GM12878 (cell line): ENCODE results near the gene PLEKHG4B. TPM values are rescaled to one million over a fixed set of nuclear protein-coding genes. Genes with fewer than 3 reads are reported as not detected.
A peak's percentile ranks its signal among the peaks of the same experiment; 100 is the strongest.

Experiments used
- NKRF ChIP-seq: fragments of 450-650 bp; conservative IDR thresholded peaks from 2 replicates; pipeline ENCODE4 v1.6.1; 2017; ENCODE audit warnings: mild to moderate bottlenecking, moderate library complexity
- NR2C1 ChIP-seq: fragments of 450-650 bp; IDR thresholded peaks from 2 replicates; pipeline ENCODE4 v1.6.1; 2017; ENCODE audit warnings: antibody characterized with exemption, mild to moderate bottlenecking, moderate library complexity
- SMARCA5 ChIP-seq: fragments of 450-650 bp; IDR thresholded peaks from 2 replicates; pipeline ENCODE4 v1.6.1; 2017; ENCODE audit warnings: mild to moderate bottlenecking
- ZNF687 ChIP-seq: fragments of 450-650 bp; IDR thresholded peaks from 2 replicates; pipeline ENCODE4 v1.6.1; 2017; ENCODE audit warnings: mild to moderate bottlenecking, moderate library complexity
- polyA plus RNA-seq, 11 experiments: library from polyadenylated mRNA; depleted of rRNA in 4 of 11; unstranded in 6 of 11; stranded (reverse) in 5 of 11; fragments of >200 nt; fragmentation: Nextera tagmentation in 4 of 11; fragmentation: Illumina TruSeq in 1 of 11; extraction: Ambion mirVana in 4 of 11; extraction: Trizol in 1 of 11; gene quantifications; 1 replicate in 1 of 11; 2 replicates in 10 of 11; pipeline versions ENCODE4 v1.2.1 to v1.2.3, GENCODE V29; 2011 to 2016; ENCODE audit warnings: inconsistent platforms in 2 of 11, missing spikeins in 2 of 11, low read depth in 1 of 11
- total RNA-seq, 4 experiments: library from RNA; depleted of rRNA in 3 of 4; stranded (reverse); fragments of >200 nt in 3 of 4; fragmentation: Illumina TruSeq in 1 of 4; extraction: Trizol in 1 of 4; gene quantifications; 2 replicates each; pipeline versions ENCODE4 v1.2.1 to v1.2.3, GENCODE V29; 2013 to 2021

The PLEKHG4B gene
- total and polyA plus RNA-seq, 10 of the 15 experiments (the other 5 are each of a cell fraction or from before 2014, with no cell fraction given): under 0.01 to 0.05 (median 0.01) TPM; not detected in 6

GRCh38 chr5:217494-218456, 125.8 kb downstream of the PLEKHG4B start, which contains the start of the genes CCDC127 and SDHA (continued):
- peak; percentile 73 for TF ChIP-seq ZNF687
- TF ChIP-seq NR2C1: peak; percentile 47
- TF ChIP-seq NKRF: peak; percentile 9; the same call in 1 of the 2 replicates
- peak; percentile 59; the same call in 1 of the 2 replicates for TF ChIP-seq SMARCA5
